Astrocyte (in vitro differentiated cells and primary cell): ENCODE data around the gene KCNAB3. TPM values are rescaled to one million over a fixed set of nuclear protein-coding genes. Genes with fewer than 3 reads are reported as not detected.
A peak's percentile ranks its signal among the peaks of the same experiment; 100 is the strongest.

Experiments
- DNase-seq: peaks from one replicate; pipeline ENCODE4 v3.0.0-alpha.2; 2010; ENCODE audit warnings: low read depth
- FAIRE-seq: peaks from 2 replicates; lab custom pipeline; 2011; peaks lifted over from hg19 to GRCh38; lab: Jason Lieb, UNC
- H2AFZ ChIP-seq: 2 replicates; pipeline ENCODE4 v1.6.0; 2012; ENCODE audit warnings: low read depth, low read length, inconsistent platforms
- H3K27ac ChIP-seq: 2 replicates; pipeline ENCODE4 v1.5.1; 2011; ENCODE audit warnings: low read depth, low read length, inconsistent platforms
- H3K27me3 ChIP-seq: 2 replicates; pipeline ENCODE4 v1.6.0; 2011; ENCODE audit warnings: low read length, inconsistent platforms; ENCODE audit not compliant: insufficient read depth
- H3K36me3 ChIP-seq: 2 replicates; pipeline ENCODE4 v1.5.1; 2011; ENCODE audit warnings: low read length, inconsistent platforms; ENCODE audit not compliant: insufficient read depth
- H3K4me1 ChIP-seq: 2 replicates; pipeline ENCODE4 v1.5.1; 2011; ENCODE audit warnings: low read length, inconsistent platforms; ENCODE audit not compliant: insufficient read depth
- H3K4me2 ChIP-seq: 2 replicates; pipeline ENCODE4 v1.6.0; 2012; ENCODE audit warnings: low read length, inconsistent platforms
- H3K4me3 ChIP-seq: 2 replicates; pipeline ENCODE4 v1.5.1; 2011; ENCODE audit warnings: low read depth, mild to moderate bottlenecking, low read length, inconsistent platforms; ENCODE audit not compliant: insufficient read depth
- H3K79me2 ChIP-seq: 2 replicates; pipeline ENCODE4 v1.6.0; 2012; ENCODE audit warnings: mild to moderate bottlenecking, low read length, inconsistent platforms; ENCODE audit not compliant: insufficient read depth
- H3K9ac ChIP-seq: 2 replicates; pipeline ENCODE4 v1.6.0; 2012; ENCODE audit warnings: mild to moderate bottlenecking, low read length, inconsistent platforms
- H3K9me3 ChIP-seq: 2 replicates; pipeline ENCODE4 v1.5.1; 2012; ENCODE audit warnings: low read depth, mild to moderate bottlenecking, low read length, inconsistent platforms; ENCODE audit not compliant: insufficient read depth
- H4K20me1 ChIP-seq: 2 replicates; pipeline ENCODE4 v1.6.0; 2012; ENCODE audit warnings: low read length, inconsistent platforms; ENCODE audit not compliant: insufficient read depth
- H3K27ac Mint-ChIP-seq: one replicate; pipeline ENCODE4 v1.8.0; 2021; ENCODE audit warnings: mild to moderate bottlenecking, mixed read lengths; ENCODE audit not compliant: unreplicated experiment
- H3K27me3 Mint-ChIP-seq: one replicate; pipeline ENCODE4 v1.8.0; 2021; ENCODE audit warnings: low read depth, mixed read lengths; ENCODE audit not compliant: unreplicated experiment
- H3K36me3 Mint-ChIP-seq: one replicate; pipeline ENCODE4 v1.8.0; 2021; ENCODE audit warnings: low read depth, mixed read lengths; ENCODE audit not compliant: unreplicated experiment
- H3K4me1 Mint-ChIP-seq: one replicate; pipeline ENCODE4 v1.8.0; 2021; ENCODE audit warnings: low read depth, mixed read lengths; ENCODE audit not compliant: unreplicated experiment
- H3K4me3 Mint-ChIP-seq: one replicate; pipeline ENCODE4 v1.8.0; 2021; ENCODE audit warnings: mild to moderate bottlenecking, moderate library complexity, mixed read lengths; ENCODE audit not compliant: unreplicated experiment
- H3K9me3 Mint-ChIP-seq: one replicate; pipeline ENCODE4 v1.8.0; 2021; ENCODE audit warnings: mild to moderate bottlenecking, mixed read lengths; ENCODE audit not compliant: unreplicated experiment
- EZH2 ChIP-seq: IDR thresholded peaks from 2 replicates; pipeline ENCODE4 v1.6.1; 2012; ENCODE audit warnings: mild to moderate bottlenecking, low read length, inconsistent platforms; ENCODE audit not compliant: insufficient read depth
- total RNA-seq: library from RNA; stranded (reverse); gene quantifications from 2 replicates; pipeline ENCODE4 v1.2.1, GENCODE V29; 2021
- TF ChIP-seq, protein P1 (sequence below): IDR thresholded peaks from 2 replicates; pipeline ENCODE4 v1.5.1; 2011; ENCODE audit warnings: low read depth, mild to moderate bottlenecking, inconsistent platforms, low read length, moderate library complexity; ENCODE audit not compliant: insufficient read depth

Gene KCNAB3
- total RNA-seq, 1 donor from 2014 or later: 1.4 TPM

DNA sequence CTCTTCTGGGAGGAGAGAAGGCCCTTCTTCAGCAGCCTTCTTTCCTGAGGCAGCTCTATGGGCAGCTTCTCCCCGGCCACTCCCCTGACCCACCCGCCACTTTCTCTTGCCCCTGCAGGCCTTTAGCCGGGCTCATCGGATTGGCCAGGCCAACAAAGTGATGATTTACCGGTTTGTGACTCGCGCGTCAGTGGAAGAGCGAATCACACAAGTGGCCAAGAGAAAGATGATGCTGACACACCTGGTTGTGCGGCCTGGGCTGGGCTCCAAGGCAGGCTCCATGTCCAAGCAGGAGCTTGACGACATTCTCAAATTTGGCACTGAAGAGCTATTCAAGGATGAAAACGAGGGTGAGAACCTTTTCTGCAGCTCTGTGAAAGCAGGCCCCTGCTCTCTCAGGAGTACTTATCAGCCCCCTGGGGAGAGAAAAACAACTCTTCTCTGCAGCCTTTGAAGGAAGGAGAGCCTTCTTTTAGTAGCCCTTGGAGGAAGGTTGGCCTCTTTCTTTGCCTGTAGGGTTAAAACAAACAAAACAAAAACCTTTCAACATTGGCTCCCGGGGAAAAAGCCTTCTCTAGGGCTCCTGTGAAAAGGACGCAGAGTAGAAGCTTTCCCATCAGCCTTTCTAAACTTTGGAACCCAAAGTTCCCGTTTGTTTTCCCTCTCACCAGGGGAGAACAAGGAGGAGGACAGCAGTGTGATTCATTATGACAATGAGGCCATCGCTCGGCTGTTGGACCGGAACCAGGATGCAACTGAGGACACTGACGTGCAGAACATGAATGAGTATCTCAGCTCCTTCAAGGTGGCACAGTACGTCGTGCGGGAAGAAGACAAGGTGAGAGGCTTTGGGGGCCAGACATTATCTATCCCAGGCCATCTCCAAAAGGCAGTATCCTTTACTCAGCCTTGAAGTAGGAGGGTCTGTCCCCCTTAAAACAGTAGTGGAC is 26.2 kb downstream of the KCNAB3 start:
- no peak overlapping the region for H3K4me3 Mint-ChIP-seq
- no peaks in the 10 kb centered on the region for H3K4me1 ChIP-seq
- DNase-seq: no peak
- no peak overlapping the region for H2AFZ ChIP-seq
- H3K79me2 ChIP-seq: no peaks in the 10 kb centered on the region
- H3K9ac ChIP-seq: peak overlapping the region; percentile 23
- no peak overlapping the region for H3K4me2 ChIP-seq
- peaks cover 81% of the 10 kb centered on the region for H3K36me3 ChIP-seq
- no peaks in the 10 kb centered on the region for H3K9me3 ChIP-seq
- no peak for FAIRE-seq
- no peaks in the 10 kb centered on the region for H3K4me1 Mint-ChIP-seq
- H3K27me3 ChIP-seq: no peaks in the 10 kb centered on the region
- peaks cover 2% of the 10 kb centered on the region for H3K9me3 Mint-ChIP-seq
- H3K36me3 Mint-ChIP-seq: peaks cover 63% of the 10 kb centered on the region
- TF ChIP-seq EZH2: no peak
- TF ChIP-seq, protein P1, sequence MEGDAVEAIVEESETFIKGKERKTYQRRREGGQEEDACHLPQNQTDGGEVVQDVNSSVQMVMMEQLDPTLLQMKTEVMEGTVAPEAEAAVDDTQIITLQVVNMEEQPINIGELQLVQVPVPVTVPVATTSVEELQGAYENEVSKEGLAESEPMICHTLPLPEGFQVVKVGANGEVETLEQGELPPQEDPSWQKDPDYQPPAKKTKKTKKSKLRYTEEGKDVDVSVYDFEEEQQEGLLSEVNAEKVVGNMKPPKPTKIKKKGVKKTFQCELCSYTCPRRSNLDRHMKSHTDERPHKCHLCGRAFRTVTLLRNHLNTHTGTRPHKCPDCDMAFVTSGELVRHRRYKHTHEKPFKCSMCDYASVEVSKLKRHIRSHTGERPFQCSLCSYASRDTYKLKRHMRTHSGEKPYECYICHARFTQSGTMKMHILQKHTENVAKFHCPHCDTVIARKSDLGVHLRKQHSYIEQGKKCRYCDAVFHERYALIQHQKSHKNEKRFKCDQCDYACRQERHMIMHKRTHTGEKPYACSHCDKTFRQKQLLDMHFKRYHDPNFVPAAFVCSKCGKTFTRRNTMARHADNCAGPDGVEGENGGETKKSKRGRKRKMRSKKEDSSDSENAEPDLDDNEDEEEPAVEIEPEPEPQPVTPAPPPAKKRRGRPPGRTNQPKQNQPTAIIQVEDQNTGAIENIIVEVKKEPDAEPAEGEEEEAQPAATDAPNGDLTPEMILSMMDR: no peak
- H3K27me3 Mint-ChIP-seq: no peaks in the 10 kb centered on the region
- H4K20me1 ChIP-seq: peaks cover 13% of the 10 kb centered on the region
- no peak overlapping the region for H3K27ac Mint-ChIP-seq
- no peak overlapping the region for H3K27ac ChIP-seq
- no peak overlapping the region for H3K4me3 ChIP-seq

DNA sequence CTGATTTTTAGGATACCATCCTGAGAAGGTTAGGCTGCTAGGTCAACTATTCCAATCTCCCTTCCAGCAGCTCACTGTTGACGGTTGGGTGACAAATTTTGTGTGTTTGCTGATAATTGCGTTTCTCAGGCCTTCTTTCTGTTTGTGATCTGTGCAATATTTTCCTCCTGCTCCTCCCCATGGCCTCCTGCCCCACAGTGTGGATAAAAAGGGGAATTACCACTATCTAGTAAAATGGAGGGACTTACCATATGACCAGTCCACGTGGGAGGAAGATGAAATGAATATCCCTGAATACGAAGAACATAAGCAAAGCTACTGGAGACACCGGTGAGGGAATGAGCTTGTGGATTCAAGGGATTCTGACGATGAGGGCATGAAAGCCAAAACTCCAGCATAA is 31.9 kb downstream of the KCNAB3 start:
- Mint-ChIP-seq H3K4me3 (no peak overlapping the region), H3K9me3 (peaks cover 4% of the 10 kb centered on the region), H3K27me3 (no peaks in the 10 kb centered on the region), H3K27ac (no peak overlapping the region), H3K36me3 (peaks cover 62% of the 10 kb centered on the region), H3K4me1 (no peaks in the 10 kb centered on the region)
- peaks cover 16% of the 10 kb centered on the region for H4K20me1 ChIP-seq
- FAIRE-seq: peak; percentile 71
- H3K4me1 ChIP-seq: no peaks in the 10 kb centered on the region
- no peak overlapping the region for H3K27ac ChIP-seq
- TF ChIP-seq EZH2: no peak
- TF ChIP-seq, protein P1: peak; percentile 28
- no peaks in the 10 kb centered on the region for H3K79me2 ChIP-seq
- H3K27me3 ChIP-seq: no peaks in the 10 kb centered on the region
- no peak overlapping the region for H3K4me2 ChIP-seq
- no peak overlapping the region for H3K9ac ChIP-seq
- DNase-seq: no peak
- H3K9me3 ChIP-seq: no peaks in the 10 kb centered on the region
- H3K36me3 ChIP-seq: peaks cover 70% of the 10 kb centered on the region
- H2AFZ ChIP-seq: no peak overlapping the region
- H3K4me3 ChIP-seq: no peak overlapping the region

DNA sequence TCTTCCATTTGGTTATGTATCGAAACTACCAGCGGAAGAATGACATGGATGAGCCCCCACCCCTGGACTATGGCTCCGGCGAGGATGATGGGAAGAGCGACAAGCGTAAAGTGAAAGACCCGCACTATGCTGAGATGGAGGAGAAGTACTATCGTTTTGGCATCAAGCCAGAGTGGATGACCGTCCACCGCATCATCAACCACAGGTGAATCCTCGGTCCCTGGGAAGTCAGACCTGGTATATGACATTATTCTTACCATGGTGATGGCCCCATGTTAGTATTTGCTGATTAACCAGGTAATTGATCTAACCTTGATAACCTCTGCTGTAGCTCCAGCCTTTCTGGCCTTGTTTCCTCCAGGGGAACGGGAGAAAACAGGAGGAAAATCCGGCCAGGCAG is 32.6 kb downstream of the KCNAB3 start:
- Mint-ChIP-seq H3K36me3 (peaks cover 60% of the 10 kb centered on the region), H3K27ac (no peak overlapping the region)
- peaks cover 68% of the 10 kb centered on the region for H3K36me3 ChIP-seq

More for the DNA sequence above, 32.6 kb downstream of the KCNAB3 start:
- Histone ChIP-seq H3K27me3 (no peaks in the 10 kb centered on the region), H3K4me1 (no peaks in the 10 kb centered on the region), H3K9ac (peak overlapping the region; percentile 12), H2AFZ (no peak overlapping the region), H3K79me2 (no peaks in the 10 kb centered on the region), H3K4me3 (no peak overlapping the region), H3K9me3 (no peaks in the 10 kb centered on the region), H3K27ac (no peak overlapping the region), H4K20me1 (peaks cover 13% of the 10 kb centered on the region), H3K4me2 (no peak overlapping the region)
- FAIRE-seq (no peak), DNase-seq (no peak)
- Mint-ChIP-seq H3K4me3 (peak overlapping the region; percentile 54), H3K9me3 (peaks cover 4% of the 10 kb centered on the region), H3K4me1 (no peaks in the 10 kb centered on the region), H3K27me3 (no peaks in the 10 kb centered on the region)
- TF ChIP-seq, protein P1: no peak
- TF ChIP-seq EZH2: no peak
